HepG2 (cell line): ENCODE data around the gene PGPEP1. TPM values are rescaled to one million over a fixed set of nuclear protein-coding genes. Genes with fewer than 3 reads are reported as not detected.

Experiments
- ATAC-seq: fragments of 200-7000 bp; cut with Tn5 transposase; 3 replicates; pipeline ENCODE4 v1.9.1; 2020; ENCODE audit warnings: mild to moderate bottlenecking, moderate library complexity
- BruUV-seq: library from RNA; stranded (reverse); fragments of 400-500 nt; replicated peaks from 2 replicates; lab custom pipeline; 2021; lab: Mats Ljungman, UMichigan
- CTCF ChIA-PET: fragments of 300-600 bp; formaldehyde crosslinking; extraction: SDS; loops from one replicate; lab custom pipeline; 2021; ENCODE audit warnings: low total read pairs, inconsistent platforms, low intra/inter-chr PET ratio; lab: Yijun Ruan, JAX
- POLR2A ChIA-PET: fragments of 350-600 bp; sonication (Branson Sonifier 250); formaldehyde crosslinking; loops from one replicate; lab custom pipeline; 2020; ENCODE audit warnings: antibody characterized with exemption, inconsistent platforms; lab: Yijun Ruan, JAX
- DNase-seq: peaks from one replicate; pipeline ENCODE4 v3.0.0-alpha.2; 2015; ENCODE audit warnings: low spot score
- FAIRE-seq: peaks from 3 replicates; lab custom pipeline; 2011; peaks lifted over from hg19 to GRCh38; lab: Jason Lieb, UNC
- H2AFZ ChIP-seq: one replicate; pipeline ENCODE4 v1.6.1; 2011; ENCODE audit warnings: low read length, inconsistent platforms
- H3K27ac ChIP-seq: fragments of 300-600 bp; 3 replicates; pipeline ENCODE4 v1.8.0; 2011; ENCODE audit warnings: mixed run types, mild to moderate bottlenecking, mixed read lengths, low read length, inconsistent platforms; ENCODE audit not compliant: insufficient read depth; ENCODE audit errors: extremely low read length
- H3K27me3 ChIP-seq, 2 experiments: fragments of 200-600 bp in 1 of 2; 2 replicates in 1 of 2; 3 replicates in 1 of 2; pipeline versions ENCODE4 v1.6.0 to v1.8.0; 2011; ENCODE audit warnings: low read length in 2 of 2, mild to moderate bottlenecking in 2 of 2, moderate library complexity in 2 of 2, inconsistent platforms in 1 of 2; ENCODE audit not compliant: insufficient read depth in 2 of 2, control insufficient read depth in 1 of 2
- H3K36me3 ChIP-seq, 2 experiments: fragments of 200-600 bp in 1 of 2; replicated peaks in 1 of 2; 2 replicates in 1 of 2; 3 replicates in 1 of 2; pipeline versions ENCODE4 v1.5.1 to v1.8.0; 2011; ENCODE audit warnings: low read length in 2 of 2, inconsistent platforms in 1 of 2; ENCODE audit not compliant: insufficient read depth in 2 of 2, control insufficient read depth in 1 of 2
- H3K4me1 ChIP-seq: 2 replicates; pipeline ENCODE4 v1.5.1; 2012; ENCODE audit warnings: low read length, inconsistent platforms; ENCODE audit not compliant: insufficient read depth
- H3K4me2 ChIP-seq: 2 replicates; pipeline ENCODE4 v1.6.0; 2011; ENCODE audit warnings: low read depth, low read length, inconsistent platforms
- H3K4me3 ChIP-seq, 3 experiments: fragments of 200-600 bp in 1 of 3; sonication (generic), shearing (Covaris generic) in 1 of 3; replicated peaks in 1 of 3; 2 replicates each; pipeline ENCODE4 v1.5.1; 2011 to 2016; ENCODE audit warnings: low read length in 3 of 3, inconsistent platforms in 2 of 3, low read depth in 2 of 3, mild to moderate bottlenecking in 2 of 3, control low read depth in 1 of 3, mixed read lengths in 1 of 3; ENCODE audit not compliant: insufficient read depth in 1 of 3
- H3K79me2 ChIP-seq: one replicate; pipeline ENCODE4 v1.6.1; 2011; ENCODE audit warnings: low read length, inconsistent platforms; ENCODE audit not compliant: insufficient read depth
- H3K9ac ChIP-seq: 2 replicates; pipeline ENCODE4 v1.6.0; 2011; ENCODE audit warnings: mild to moderate bottlenecking, low read depth, low read length, inconsistent platforms; ENCODE audit not compliant: insufficient read depth
- H3K9me3 ChIP-seq: 2 replicates; pipeline ENCODE4 v1.5.1; 2012; ENCODE audit warnings: mild to moderate bottlenecking, low read length
- H4K20me1 ChIP-seq: 2 replicates; pipeline ENCODE4 v1.6.0; 2011; ENCODE audit warnings: inconsistent platforms, mild to moderate bottlenecking, low read length, moderate library complexity; ENCODE audit not compliant: insufficient read depth
- GMEB2 ChIP-seq: IDR thresholded peaks from 2 replicates; pipeline ENCODE4 v1.6.1; 2016; ENCODE audit warnings: missing biosample characterization, missing genetic modification reagents, low read depth
- GZF1 ChIP-seq: sonication (generic); formaldehyde crosslinking; IDR thresholded peaks from 2 replicates; pipeline ENCODE4 v1.5.1; 2020; ENCODE audit warnings: mild to moderate bottlenecking, missing genetic modification reagents
- NCOA5 ChIP-seq: sonication (generic); formaldehyde crosslinking; IDR thresholded peaks from 2 replicates; pipeline ENCODE4 v1.4.0; 2020; ENCODE audit warnings: missing genetic modification reagents
- ONECUT2 ChIP-seq: sonication (generic); formaldehyde crosslinking; IDR thresholded peaks from 2 replicates; pipeline ENCODE4 v1.4.0; 2020; ENCODE audit warnings: missing genetic modification reagents
- PAXIP1 ChIP-seq: sonication (generic); formaldehyde crosslinking; conservative IDR thresholded peaks from 2 replicates; pipeline ENCODE4 v1.4.0; 2020; ENCODE audit warnings: mild to moderate bottlenecking, missing genetic modification reagents, moderate library complexity
- PHB2 ChIP-seq: fragments of 450-650 bp; IDR thresholded peaks from 2 replicates; pipeline ENCODE4 v1.6.1; 2018; ENCODE audit not compliant: partially characterized antibody
- RXRA ChIP-seq: sonication (generic); formaldehyde crosslinking; IDR thresholded peaks from 2 replicates; pipeline ENCODE4 v1.5.1; 2020; ENCODE audit warnings: missing genetic modification reagents
- SCMH1 ChIP-seq: sonication (generic); formaldehyde crosslinking; IDR thresholded peaks from 2 replicates; pipeline ENCODE4 v1.9.0; 2021; ENCODE audit warnings: missing genetic modification reagents, mild to moderate bottlenecking, borderline replicate concordance
- SOX6 ChIP-seq, 2 experiments: fragments of 450-650 bp in 1 of 2; sonication (generic) in 1 of 2; formaldehyde crosslinking in 1 of 2; IDR thresholded peaks; 2 replicates each; pipeline versions ENCODE4 v1.4.0 to v1.6.1; 2017 to 2020; ENCODE audit warnings: antibody characterized with exemption in 1 of 2, mild to moderate bottlenecking in 1 of 2, missing genetic modification reagents in 1 of 2
- ZFP36 ChIP-seq: fragments of 150-350 bp; IDR thresholded peaks from 2 replicates; pipeline ENCODE4 v1.6.1; 2018; ENCODE audit warnings: borderline replicate concordance, low read length, low read depth; ENCODE audit not compliant: partially characterized antibody
- ZNF121 ChIP-seq: sonication (generic); formaldehyde crosslinking; IDR thresholded peaks from 2 replicates; pipeline ENCODE4 v1.5.0; 2020; ENCODE audit warnings: mild to moderate bottlenecking, missing genetic modification reagents
- ZNF18 ChIP-seq: sonication (generic); formaldehyde crosslinking; IDR thresholded peaks from 2 replicates; pipeline ENCODE4 v1.8.0; 2022; ENCODE audit warnings: mild to moderate bottlenecking, missing genetic modification reagents; ENCODE audit not compliant: insufficient replicate concordance
- ZNF749 ChIP-seq: sonication (generic); formaldehyde crosslinking; IDR thresholded peaks from 2 replicates; pipeline ENCODE4 v1.8.0; 2022; ENCODE audit warnings: mild to moderate bottlenecking, missing genetic modification reagents, moderate library complexity, borderline replicate concordance
- WGBS: methylation state at CpG from one replicate; pipeline ENCODE4 v1.1.6; 2017; ENCODE audit warnings: low lambda C conversion rate; 5-methylcytosine and 5-hydroxymethylcytosine counted together
- in situ Hi-C: cut with HindIII; loops from 2 replicates; pipeline ENCODE4 v1.10.0; 2017; ENCODE audit warnings: low pct_unique_long_range_greater_than_20kb; ENCODE audit not compliant: extremely low pct_ligation_motif_present
- intact Hi-C: fragments of 100-400 bp; cut with micrococcal nuclease; formaldehyde crosslinking; loops from one replicate; pipeline ENCODE4 v1.10.0; 2022; ENCODE audit not compliant: unreplicated experiment
- polyA plus RNA-seq, 8 experiments: library from polyadenylated mRNA; depleted of rRNA in 3 of 8; stranded (reverse) in 7 of 8; unstranded in 1 of 8; fragments of >200 nt; fragmentation: Illumina TruSeq in 4 of 8; extraction: Trizol in 4 of 8; gene quantifications; 2 replicates each; pipeline versions ENCODE4 v1.2.1 to v1.2.3, GENCODE V29; 2011 to 2016; ENCODE audit warnings: low read depth in 4 of 8, missing spikeins in 1 of 8, mixed read lengths in 1 of 8; ENCODE audit not compliant: insufficient read depth in 1 of 8
- total RNA-seq, 5 experiments: library from RNA; depleted of rRNA; stranded (reverse); fragments of >200 nt; fragmentation: Illumina TruSeq; extraction: Trizol; gene quantifications; 2 replicates each; pipeline ENCODE4 v1.2.3, GENCODE V29; 2016; ENCODE audit warnings: low read depth in 1 of 5

PGPEP1 gene
- total and polyA plus RNA-seq, 2 of the 13 experiments (the other 11 are each of a cell fraction or from before 2014, with no cell fraction given), result 53.1 to 56.6 TPM

GRCh38 chr19:18300930-18301717, 39.3 kb upstream of the PGPEP1 start (continued):
- peak; percentile 58; the same call in 1 of the 2 replicates for TF ChIP-seq RXRA
- no peak for TF ChIP-seq SOX6 (IDR thresholded peaks at IDR 0.05)
- TF ChIP-seq SOX6 (CRISPR knock-in tag; IDR thresholded peaks at IDR 0.05), result peak; percentile 27; the same call in 1 of the 2 replicates

- ChIA-PET POLR2A (interaction anchor here (5.8 to 7.2 kb wide), 3 partner anchors 9 to 22 kb away, joined by 51 to 251 read pairs (median 187); partner anchors contain the start of genes JUND and LSM4), CTCF (no interaction called here)
- Histone ChIP-seq H3K9me3 (no peaks in the 10 kb centered on the region), H3K27me3 (no peaks in the 10 kb centered on the region), H3K4me1 (peaks cover 59% of the 10 kb centered on the region), H3K27ac (no peak overlapping the region), H3K9ac (no peak overlapping the region), H2AFZ (no peak overlapping the region), H3K36me3 (no peaks in the 10 kb centered on the region), H3K4me2 (no peak overlapping the region), H3K79me2 (no peaks in the 10 kb centered on the region), H3K4me3 (no peak overlapping the region), H4K20me1 (no peaks in the 10 kb centered on the region)
- FAIRE-seq (no peak), ATAC-seq (no peak), DNase-seq (no peak)
- BruUV-seq, result no TSS peak
- in situ Hi-C loops (no loop called here), intact Hi-C loops (loop anchor here (1.0 kb wide), 1 partner anchor 19 kb away; no protein-coding TSS in a partner anchor)
- WGBS, result 100% methylated on average over 4 of the region's 4 CpGs
- TF ChIP-seq GMEB2 (CRISPR knock-in tag) (no peak), ONECUT2 (CRISPR knock-in tag) (no peak), SCMH1 (no peak), ZNF18 (CRISPR knock-in tag) (no peak), NCOA5 (CRISPR knock-in tag) (no peak), GZF1 (CRISPR knock-in tag) (no peak), PHB2 (no peak), ZNF749 (CRISPR knock-in tag) (no peak), SOX6 (IDR thresholded peaks at IDR 0.05) (no peak), SOX6 (CRISPR knock-in tag; IDR thresholded peaks at IDR 0.05) (no peak), PAXIP1 (no peak), ZNF121 (peak; percentile 76), ZFP36 (peak; percentile 65)
Observed at GRCh38 chr19:18301718-18302111, 38.7 kb upstream of the PGPEP1 start.
